ENCODE data around the gene COPZ1.

The COPZ1 gene

GRCh38 chr12:54358191-54358944, 33.4 kb downstream of the COPZ1 start:
- TF ChIP-seq TCF4 (CRISPR knock-in tag; IDR thresholded peaks at IDR 0.05; ENCODE audit: borderline replicate concordance) = no peak
- no peak for TF ChIP-seq ESRRG (CRISPR knock-in tag; IDR thresholded peaks at IDR 0.05)
- no peak; the same call in 2 of the 3 replicates for ATAC-seq

DNA sequence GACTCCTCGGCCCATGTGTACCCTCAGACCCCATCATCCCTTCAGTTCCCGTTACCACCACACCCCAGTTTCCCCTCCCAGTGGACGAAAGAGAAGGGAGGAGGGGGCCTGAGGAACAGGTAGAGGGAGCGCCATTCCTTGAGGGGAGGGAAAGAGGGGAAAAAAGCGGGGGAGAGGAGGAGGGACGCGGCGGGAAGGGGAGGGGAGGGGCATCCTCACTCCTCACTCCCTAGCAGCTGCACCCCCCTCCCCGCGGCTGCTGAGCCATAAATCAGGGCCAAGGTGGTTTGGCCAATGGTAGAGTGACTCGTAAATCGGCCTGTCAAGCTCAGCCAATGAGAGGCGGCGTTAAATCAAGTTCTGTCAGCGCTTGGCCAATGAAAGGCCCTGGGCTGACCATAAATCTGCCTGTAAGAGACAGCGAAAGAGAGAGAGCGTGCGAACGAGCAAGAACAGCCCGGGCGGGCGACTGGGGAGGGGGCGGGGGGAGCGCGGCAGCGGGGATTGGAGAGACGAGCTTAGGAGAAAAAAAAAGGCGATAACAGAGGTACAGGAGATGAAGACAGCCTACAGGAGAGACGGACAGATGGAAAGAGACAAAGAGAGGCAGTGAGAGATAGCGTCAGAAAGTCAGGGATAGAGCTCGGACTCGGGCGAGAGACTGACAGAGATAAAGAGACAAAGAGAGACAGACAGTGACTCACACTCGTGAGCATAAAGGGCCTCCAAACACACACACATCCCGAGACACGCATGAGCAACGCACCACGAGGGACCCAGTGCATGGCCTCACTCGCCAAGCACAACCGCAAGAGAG, 34.2 kb downstream of the COPZ1 start:
- TF ChIP-seq ZC3H10 (CRISPR knock-in tag; IDR thresholded peaks at IDR 0.05) (no peak), ISL1 (CRISPR knock-in tag; IDR thresholded peaks at IDR 0.05) (no peak), ZNF70 (CRISPR knock-in tag; IDR thresholded peaks at IDR 0.05) (no peak), ZFP30 (CRISPR knock-in tag; IDR thresholded peaks at IDR 0.05) (no peak), TSHZ2 (CRISPR knock-in tag; IDR thresholded peaks at IDR 0.05) (peak; percentile 100), CSDC2 (CRISPR knock-in tag; IDR thresholded peaks at IDR 0.05) (no peak), TCF4 (CRISPR knock-in tag; IDR thresholded peaks at IDR 0.05; ENCODE audit: borderline replicate concordance) (peak; percentile 46; the same call in 1 of the 2 replicates), CSRNP3 (CRISPR knock-in tag; IDR thresholded peaks at IDR 0.05) (no peak), ZNF565 (CRISPR knock-in tag; conservative IDR thresholded peaks at IDR 0.05; ENCODE audit: low read depth) (no peak), TOX (CRISPR knock-in tag; IDR thresholded peaks at IDR 0.05; ENCODE audit: borderline replicate concordance) (no peak), CREB5 (CRISPR knock-in tag; IDR thresholded peaks at IDR 0.05; ENCODE audit: low read depth) (no peak), PATZ1 (CRISPR knock-in tag; IDR thresholded peaks at IDR 0.05; ENCODE audit: borderline replicate concordance) (peak; percentile 88), PPARA (CRISPR knock-in tag; IDR thresholded peaks at IDR 0.05; ENCODE audit: borderline replicate concordance) (no peak), ARNTL (CRISPR knock-in tag; IDR thresholded peaks at IDR 0.05; ENCODE audit: borderline replicate concordance, low read depth) (no peak), GLIS3 (CRISPR knock-in tag; IDR thresholded peaks at IDR 0.05) (no peak; the same call in 1 of the 2 replicates), SNAI2 (CRISPR knock-in tag; IDR thresholded peaks at IDR 0.05) (no peak), RARB (CRISPR knock-in tag; IDR thresholded peaks at IDR 0.05) (no peak), ZNF8 (CRISPR knock-in tag; IDR thresholded peaks at IDR 0.05) (no peak)
- ATAC-seq = peak; percentile 87

DNA sequence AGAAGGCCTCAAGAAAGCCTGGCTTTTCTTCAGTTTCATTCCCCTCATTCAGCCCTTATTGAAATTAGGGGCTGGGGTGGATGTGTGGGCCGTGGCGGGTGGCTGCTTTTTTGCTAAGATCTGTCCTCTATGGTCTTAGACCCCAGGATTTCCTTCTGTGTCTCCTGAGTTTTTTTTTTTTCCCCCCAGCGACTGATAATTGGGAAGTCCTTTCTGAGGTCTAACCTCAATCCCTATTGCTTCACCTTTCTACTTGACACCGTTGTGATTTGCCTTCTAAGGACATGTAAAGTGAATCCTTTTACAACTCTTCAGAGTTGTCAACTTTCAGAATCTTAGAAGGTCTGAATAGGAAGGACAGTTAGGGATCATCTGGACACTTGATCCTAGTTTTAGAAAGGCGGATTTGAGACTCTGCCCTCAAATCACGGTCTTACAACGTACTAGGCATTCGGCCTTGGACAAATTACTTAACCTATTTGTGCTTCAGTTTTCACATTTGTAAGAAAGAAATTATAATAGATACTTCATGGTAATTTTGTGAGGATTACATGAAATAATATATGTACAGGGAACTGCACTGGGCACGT, 34.9 kb downstream of the COPZ1 start:
- no peak for ATAC-seq
- TF ChIP-seq GLIS3 (CRISPR knock-in tag; IDR thresholded peaks at IDR 0.05) = no peak
- TF ChIP-seq SNAI2 (CRISPR knock-in tag; IDR thresholded peaks at IDR 0.05) = no peak
- no peak for TF ChIP-seq ZNF8 (CRISPR knock-in tag; IDR thresholded peaks at IDR 0.05)
- no peak for TF ChIP-seq ZNF565 (CRISPR knock-in tag; conservative IDR thresholded peaks at IDR 0.05; ENCODE audit: low read depth)
- no peak for TF ChIP-seq BACH2 (CRISPR knock-in tag; IDR thresholded peaks at IDR 0.05; ENCODE audit: borderline replicate concordance)
- no peak for TF ChIP-seq ZFP30 (CRISPR knock-in tag; IDR thresholded peaks at IDR 0.05)
- TF ChIP-seq ZFP3 (CRISPR knock-in tag; IDR thresholded peaks at IDR 0.05) = no peak
- TF ChIP-seq ISL1 (CRISPR knock-in tag; IDR thresholded peaks at IDR 0.05) = no peak
- TF ChIP-seq ESRRG (CRISPR knock-in tag; IDR thresholded peaks at IDR 0.05) = no peak

All from SK-N-SH treated with all-trans-retinoic acid at 6 μM for 48 hours (cell line).